ENCODE measurements around the gene CNPY1. TPM values are rescaled to one million over a fixed set of nuclear protein-coding genes. Genes with fewer than 3 reads are reported as not detected.

CNPY1 gene
- total and polyA plus RNA-seq, 4 donors = not detected

- Histone ChIP-seq H3K36me3 (ENCODE audit: control insufficient read depth in 4 of 4, insufficient read depth in 4 of 4, low read length in 4 of 4) (no peaks in the 10 kb centered on the region), H3K27ac (ENCODE audit: low read depth in 1 of 2, low read length in 1 of 2) (no peak overlapping the region), H3K27me3 (ENCODE audit: control insufficient read depth in 3 of 3, insufficient read depth in 3 of 3, low read length in 2 of 3) (peaks cover 0 to 7% (median 0%) of the 10 kb centered on the region in 3 donors), H3K9me3 (ENCODE audit: control insufficient read depth in 4 of 4, insufficient read depth in 3 of 4, low read length in 3 of 4) (no peaks in the 10 kb centered on the region), H3K9ac (ENCODE audit: insufficient read depth in 1 of 2, low read length in 2 of 2) (no peak overlapping the region), H3K4me1 (ENCODE audit: control insufficient read depth in 5 of 5, insufficient read depth in 5 of 5, low read length in 5 of 5) (no peaks in the 10 kb centered on the region), H3K4me3 (no peak overlapping the region)
- ATAC-seq (ENCODE audit: insufficient read depth, low FRiP score) = no peak
- 85 to 92% methylated on average over 10 of the region's 10 CpGs for WGBS, 2 donors
- no peak for DNase-seq
- TF ChIP-seq, protein P1, sequence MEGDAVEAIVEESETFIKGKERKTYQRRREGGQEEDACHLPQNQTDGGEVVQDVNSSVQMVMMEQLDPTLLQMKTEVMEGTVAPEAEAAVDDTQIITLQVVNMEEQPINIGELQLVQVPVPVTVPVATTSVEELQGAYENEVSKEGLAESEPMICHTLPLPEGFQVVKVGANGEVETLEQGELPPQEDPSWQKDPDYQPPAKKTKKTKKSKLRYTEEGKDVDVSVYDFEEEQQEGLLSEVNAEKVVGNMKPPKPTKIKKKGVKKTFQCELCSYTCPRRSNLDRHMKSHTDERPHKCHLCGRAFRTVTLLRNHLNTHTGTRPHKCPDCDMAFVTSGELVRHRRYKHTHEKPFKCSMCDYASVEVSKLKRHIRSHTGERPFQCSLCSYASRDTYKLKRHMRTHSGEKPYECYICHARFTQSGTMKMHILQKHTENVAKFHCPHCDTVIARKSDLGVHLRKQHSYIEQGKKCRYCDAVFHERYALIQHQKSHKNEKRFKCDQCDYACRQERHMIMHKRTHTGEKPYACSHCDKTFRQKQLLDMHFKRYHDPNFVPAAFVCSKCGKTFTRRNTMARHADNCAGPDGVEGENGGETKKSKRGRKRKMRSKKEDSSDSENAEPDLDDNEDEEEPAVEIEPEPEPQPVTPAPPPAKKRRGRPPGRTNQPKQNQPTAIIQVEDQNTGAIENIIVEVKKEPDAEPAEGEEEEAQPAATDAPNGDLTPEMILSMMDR (IDR thresholded peaks at IDR 0.05; ENCODE audit: control extremely low read depth, extremely low read depth) = no peak
Measured at GRCh38 chr7:155574556-155575290, 28.4 kb upstream of the CNPY1 start.

GRCh38 chr7:155571581-155572345 lies 25.4 kb upstream of the CNPY1 start:
- Histone ChIP-seq H3K27me3 (ENCODE audit: control insufficient read depth in 3 of 3, insufficient read depth in 3 of 3, low read length in 2 of 3) (peaks cover 0 to 7% (median 0%) of the 10 kb centered on the region in 3 donors), H3K4me1 (ENCODE audit: control insufficient read depth in 5 of 5, insufficient read depth in 5 of 5, low read length in 5 of 5) (no peaks in the 10 kb centered on the region), H3K36me3 (ENCODE audit: control insufficient read depth in 4 of 4, insufficient read depth in 4 of 4, low read length in 4 of 4) (no peaks in the 10 kb centered on the region), H3K9me3 (ENCODE audit: control insufficient read depth in 4 of 4, insufficient read depth in 3 of 4, low read length in 3 of 4) (no peaks in the 10 kb centered on the region), H3K4me3 (no peak overlapping the region), H3K9ac (ENCODE audit: insufficient read depth in 1 of 2, low read length in 2 of 2) (no peak overlapping the region), H3K27ac (ENCODE audit: low read depth in 1 of 2, low read length in 1 of 2) (no peak overlapping the region)
- TF ChIP-seq, protein P1 (IDR thresholded peaks at IDR 0.05; ENCODE audit: control extremely low read depth, extremely low read depth) = no peak
- no peak for ATAC-seq (ENCODE audit: insufficient read depth, low FRiP score)
- no peak for DNase-seq
- 52 to 61% methylated on average over 11 of the region's 11 CpGs for WGBS, 2 donors

GRCh38 chr7:155570991-155571390 lies 24.6 kb upstream of the CNPY1 start:
- Histone ChIP-seq H3K36me3 (ENCODE audit: control insufficient read depth in 4 of 4, insufficient read depth in 4 of 4, low read length in 4 of 4) (no peaks in the 10 kb centered on the region), H3K4me1 (ENCODE audit: control insufficient read depth in 5 of 5, insufficient read depth in 5 of 5, low read length in 5 of 5) (no peaks in the 10 kb centered on the region), H3K27me3 (ENCODE audit: control insufficient read depth in 3 of 3, insufficient read depth in 3 of 3, low read length in 2 of 3) (peaks cover 0 to 7% (median 0%) of the 10 kb centered on the region in 3 donors), H3K9ac (ENCODE audit: insufficient read depth in 1 of 2, low read length in 2 of 2) (no peak overlapping the region), H3K27ac (ENCODE audit: low read depth in 1 of 2, low read length in 1 of 2) (no peak overlapping the region), H3K4me3 (no peak overlapping the region), H3K9me3 (ENCODE audit: control insufficient read depth in 4 of 4, insufficient read depth in 3 of 4, low read length in 3 of 4) (no peaks in the 10 kb centered on the region)
- 83 to 92% methylated on average over 6 of the region's 6 CpGs for WGBS, 2 donors
- no peak for ATAC-seq (ENCODE audit: insufficient read depth, low FRiP score)
- TF ChIP-seq, protein P1 (IDR thresholded peaks at IDR 0.05; ENCODE audit: control extremely low read depth, extremely low read depth) = no peak
- no peak for DNase-seq
